ENCODE measurements around the gene NDUFV2.
"Not testable (repeated sequence)": the region's sequence is repeated elsewhere in the genome, so short reads cannot be mapped to it uniquely, and the experiment has no call there.

Gene NDUFV2

GRCh38 chr18:9090578-9090977, 11.9 kb upstream of the NDUFV2 start:
- DNase-seq (ENCODE audit: low read depth in 2 of 2) = no peak

GRCh38 chr18:9091066-9091476, 11.4 kb upstream of the NDUFV2 start:
- DNase-seq (ENCODE audit: low read depth in 2 of 2) = no peak

- no peak for DNase-seq (ENCODE audit: low read depth in 2 of 2)
Measured at GRCh38 chr18:9092665-9093064, 9.8 kb upstream of the NDUFV2 start.

GRCh38 chr18:9093109-9093508, 9.4 kb upstream of the NDUFV2 start:
- not testable (repeated sequence) for DNase-seq (ENCODE audit: low read depth in 2 of 2)

DNA sequence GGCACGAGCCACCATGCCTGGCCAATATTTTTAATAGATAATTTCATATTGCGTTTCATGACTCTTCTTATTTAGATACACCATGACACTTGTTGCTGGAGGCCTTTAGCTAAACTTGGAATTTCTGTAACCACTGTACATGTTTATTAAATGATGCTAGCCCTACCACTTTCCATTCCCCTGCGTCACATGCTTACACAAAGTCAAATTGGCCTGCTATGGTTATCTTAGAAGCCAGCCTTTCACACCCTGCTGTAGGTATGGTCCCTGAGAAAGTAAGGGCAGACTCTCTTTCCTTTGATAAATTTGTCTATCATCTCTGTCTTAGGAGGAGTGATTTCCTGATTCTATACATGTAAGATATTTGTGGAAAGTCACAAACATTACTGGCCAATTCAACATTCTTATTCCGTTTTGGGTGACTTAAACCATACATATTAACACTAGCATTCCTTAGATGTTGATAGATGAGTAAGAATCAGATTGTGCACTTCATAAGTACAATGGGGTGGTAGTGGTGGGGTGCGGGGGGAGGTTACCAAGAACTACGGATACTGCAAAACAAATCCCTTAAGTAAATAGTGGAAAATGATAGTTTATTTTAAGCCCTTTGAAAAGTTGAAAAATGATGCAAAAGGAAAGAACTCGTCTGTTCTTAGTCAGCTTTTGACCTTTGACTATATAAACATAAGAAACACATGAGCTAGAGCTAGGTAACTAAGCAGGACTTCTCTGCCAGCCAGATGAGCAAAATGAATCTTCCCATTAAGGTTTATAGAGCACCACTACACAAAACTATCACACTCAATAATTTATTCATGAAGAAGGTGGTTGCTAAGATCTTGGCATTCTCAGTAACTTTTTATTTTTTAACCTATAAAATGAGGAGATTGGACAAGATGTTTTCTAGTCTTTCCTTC, 7.9 kb upstream of the NDUFV2 start:
- DNase-seq (ENCODE audit: low read depth in 2 of 2) = no peak

GRCh38 chr18:9095297-9096006, 7.0 kb upstream of the NDUFV2 start:
- DNase-seq (ENCODE audit: low read depth in 2 of 2) = no peak

DNA sequence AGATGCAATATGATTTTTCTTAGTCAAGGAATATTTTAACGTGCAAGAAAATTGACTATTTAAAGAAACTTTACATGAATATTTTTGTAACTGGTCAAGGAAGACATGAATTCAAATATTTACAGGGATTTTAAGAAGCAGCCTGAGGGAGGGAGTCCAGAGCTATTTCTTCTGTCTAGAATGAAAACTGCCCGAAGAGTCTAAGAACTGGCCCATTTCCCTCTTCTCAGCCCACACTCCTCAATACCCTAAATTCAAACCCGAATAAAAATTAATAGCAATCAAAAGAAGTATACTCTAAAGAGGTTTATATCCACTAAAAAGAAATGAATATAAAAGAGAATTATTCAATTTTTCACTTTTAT, 6.5 kb upstream of the NDUFV2 start:
- no peak for DNase-seq (ENCODE audit: low read depth in 2 of 2)

- DNase-seq (ENCODE audit: low read depth in 2 of 2) = no peak
Measured at GRCh38 chr18:9096685-9097084, 5.8 kb upstream of the NDUFV2 start.

GRCh38 chr18:9097349-9097748, 5.2 kb upstream of the NDUFV2 start:
- DNase-seq (ENCODE audit: low read depth in 2 of 2) = no peak

DNA sequence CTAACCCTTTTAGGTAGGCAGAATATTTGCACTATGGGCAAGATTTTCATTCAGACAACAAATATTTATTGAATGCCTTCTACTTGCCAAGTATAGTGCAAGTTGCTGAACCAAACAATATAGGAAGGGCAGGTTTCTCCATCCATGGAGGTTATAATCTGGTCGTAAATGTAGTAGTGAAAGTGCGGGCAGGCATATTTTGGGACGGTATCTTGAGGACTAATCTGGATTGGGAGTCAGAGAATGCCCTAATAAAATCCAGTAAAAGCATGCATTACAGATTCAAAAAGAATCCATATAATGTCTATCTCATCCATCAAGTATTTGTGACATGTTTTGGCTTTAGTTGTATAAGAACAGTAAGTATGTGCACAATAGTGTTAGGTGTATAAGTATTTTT, 1.7 kb upstream of the NDUFV2 start:
- no peak for DNase-seq (ENCODE audit: low read depth in 2 of 2)

DNA sequence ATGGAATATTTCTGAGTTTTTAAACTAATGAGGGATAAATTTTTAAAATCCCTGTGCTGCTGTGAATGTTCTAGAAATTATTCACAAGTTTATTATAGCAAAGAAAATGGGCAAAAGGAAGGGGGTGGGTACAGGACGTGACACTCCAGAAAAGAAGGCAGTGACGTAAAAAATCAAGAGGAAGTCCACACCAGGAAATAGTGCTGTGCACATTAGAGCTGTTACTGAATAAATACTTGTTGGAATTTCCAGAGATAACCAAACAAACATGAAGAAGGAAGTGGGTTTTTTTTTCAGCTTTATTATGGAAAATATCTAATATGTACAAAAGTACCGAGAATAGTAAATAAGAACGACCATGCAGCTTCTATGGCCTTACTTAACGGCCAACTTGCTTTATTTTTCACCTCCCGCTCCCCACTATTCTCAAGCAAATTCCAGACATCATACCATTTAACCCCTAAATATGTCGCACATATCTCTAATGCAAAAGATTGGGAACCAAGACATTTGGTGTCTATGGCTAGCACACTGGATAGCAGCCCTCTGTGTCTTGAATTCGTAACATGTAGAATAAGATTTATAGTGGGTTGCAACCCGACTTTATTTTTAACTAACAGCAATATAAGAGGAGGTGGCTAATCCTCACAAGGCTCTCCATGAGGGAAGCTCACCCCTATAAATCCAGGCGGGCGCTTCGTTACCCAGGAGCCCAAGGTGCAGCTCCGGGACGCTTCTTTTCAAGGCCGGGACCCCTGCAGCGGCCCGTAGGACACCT, 580 bp upstream of the NDUFV2 start:
- no peak for DNase-seq (ENCODE audit: low read depth in 2 of 2)

- no peak for DNase-seq (ENCODE audit: low read depth in 2 of 2)
Measured at GRCh38 chr18:9103376-9103873, 926 bp downstream of the NDUFV2 start.

DNA sequence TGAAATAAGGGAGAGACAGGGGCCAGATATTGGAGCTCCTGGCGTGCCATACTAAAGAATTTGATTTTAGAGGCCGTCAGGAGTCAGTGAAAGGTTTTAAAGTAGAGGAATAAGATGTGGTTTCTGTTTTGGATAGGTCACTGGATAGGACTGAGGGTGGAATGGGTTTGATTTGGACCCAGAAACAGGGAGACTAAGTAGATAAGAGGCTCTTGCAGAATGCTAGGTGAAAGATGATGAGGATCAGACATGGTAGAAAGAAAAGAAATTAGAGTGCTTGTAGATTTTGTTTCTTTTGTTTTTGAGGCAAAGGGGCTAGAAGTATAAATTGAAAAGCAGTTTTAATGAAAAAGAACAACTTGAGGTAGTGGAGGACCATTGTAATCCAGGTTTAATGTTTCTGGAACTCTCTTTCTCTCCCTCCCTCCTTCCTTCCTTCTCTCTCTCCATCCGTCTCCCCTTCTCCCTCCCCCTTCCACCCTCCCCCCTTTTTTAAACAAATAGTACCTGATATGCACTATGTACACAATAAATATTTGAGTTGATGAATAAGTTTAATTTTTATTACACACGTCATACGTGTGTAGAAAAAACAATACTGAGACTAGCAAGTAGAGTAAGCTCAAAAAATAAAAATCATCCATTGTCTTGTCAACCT, 1.9 kb downstream of the NDUFV2 start:
- DNase-seq (ENCODE audit: low read depth in 2 of 2) = no peak

- no peak for DNase-seq (ENCODE audit: low read depth in 2 of 2)
Measured at GRCh38 chr18:9105420-9105819, 2.9 kb downstream of the NDUFV2 start.

DNA sequence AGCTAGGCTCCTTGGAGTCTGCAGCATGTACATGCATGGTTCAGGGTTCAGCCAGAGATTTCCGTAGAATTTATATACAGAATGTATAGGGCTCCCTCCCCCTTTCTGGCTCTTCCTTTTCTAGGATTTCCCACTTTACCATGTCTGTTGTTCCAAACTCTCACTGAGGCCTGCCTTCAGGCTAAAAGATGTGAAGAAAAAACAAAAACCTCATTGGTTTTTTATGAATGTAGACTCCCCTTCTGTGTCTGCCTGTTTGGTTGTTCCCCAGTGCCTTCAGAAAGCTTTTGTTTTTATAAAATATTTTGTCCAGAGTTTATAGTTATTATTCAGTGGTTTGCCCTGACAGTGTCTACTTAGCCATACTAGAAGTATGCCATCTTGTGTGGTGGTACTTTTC, 3.6 kb downstream of the NDUFV2 start:
- no peak for DNase-seq (ENCODE audit: low read depth in 2 of 2)

- DNase-seq (ENCODE audit: low read depth in 2 of 2) = no peak
Measured at GRCh38 chr18:9106800-9107584, 4.5 kb downstream of the NDUFV2 start.

- no peak for DNase-seq (ENCODE audit: low read depth in 2 of 2)
Measured at GRCh38 chr18:9108911-9109310, 6.4 kb downstream of the NDUFV2 start.

DNA sequence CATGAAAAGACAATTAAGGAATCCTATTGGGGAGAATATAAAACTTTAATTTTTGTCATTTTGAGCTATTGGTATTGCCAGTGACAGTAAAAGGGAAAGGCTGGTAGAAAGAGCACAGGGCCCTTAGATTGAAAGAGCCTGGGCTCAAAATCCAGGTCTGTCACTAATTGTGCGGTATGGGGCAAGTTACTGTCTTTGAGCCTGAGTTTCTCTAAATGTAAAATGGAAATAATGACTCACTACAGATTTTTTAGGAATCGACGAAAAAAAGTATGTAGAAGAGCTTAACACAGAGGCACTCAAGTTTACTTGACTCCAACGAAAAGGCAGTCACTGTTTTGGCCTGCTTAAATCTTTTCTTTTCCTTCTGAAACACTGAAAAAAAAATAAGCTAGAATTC, 7.0 kb downstream of the NDUFV2 start:
- no peak for DNase-seq (ENCODE audit: low read depth in 2 of 2)

GRCh38 chr18:9113468-9114149, 11.1 kb downstream of the NDUFV2 start:
- DNase-seq (ENCODE audit: low read depth in 2 of 2) = no peak

DNA sequence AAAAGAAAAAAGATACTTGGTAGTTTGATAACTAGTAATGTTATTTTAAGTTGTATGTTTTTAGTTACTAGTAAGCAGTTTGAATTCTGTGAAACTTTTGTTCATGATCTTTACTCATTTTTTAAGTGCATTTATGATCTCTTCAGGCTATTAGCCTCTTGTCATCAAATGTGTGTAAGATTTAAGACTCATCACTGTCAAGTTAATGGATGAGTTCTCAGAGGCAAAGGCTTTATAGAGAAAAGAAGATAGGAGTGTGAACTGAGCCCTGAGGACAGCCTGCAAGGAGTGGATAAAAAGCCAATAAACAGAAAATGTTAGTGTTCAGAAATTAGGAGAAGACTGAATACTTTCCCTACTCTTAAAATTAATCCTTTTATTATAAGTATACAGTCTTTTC, 13.5 kb downstream of the NDUFV2 start:
- no peak for DNase-seq (ENCODE audit: low read depth in 2 of 2)

Measured in fibroblast of skin of left biceps (primary cell).